ENCODE measurements around the gene SEMA3F. TPM values are rescaled to one million over a fixed set of nuclear protein-coding genes. Genes with fewer than 3 reads are reported as not detected.

Gene SEMA3F
- total and polyA plus RNA-seq, 10 of the 15 experiments (the other 5 are each of a cell fraction or from before 2014, with no cell fraction given): 0.08 to 0.28 (median 0.12) TPM; not detected in 6

GRCh38 chr3:50210176-50210509 lies 55.0 kb downstream of the SEMA3F start:
- no peaks in the 10 kb centered on the region for H3K36me3 ChIP-seq (ENCODE audit: control insufficient read depth in 2 of 2, insufficient read depth in 2 of 2, low read length in 1 of 2)
- DNase-seq (ENCODE audit: low read depth, low spot score) (no peak), FAIRE-seq (no peak), ATAC-seq (no peak)
- in situ Hi-C loops (cut with MboI): no loop called here
- no peaks in the 10 kb centered on the region for H3K4me1 ChIP-seq (ENCODE audit: control insufficient read depth, insufficient read depth, low read length)
- H3K4me3 ChIP-seq: no peak overlapping the region
- ChIA-PET CTCF (interaction anchor here (0.9 to 2.1 kb wide), 2 partner anchors 16 kb away, joined by 3 to 8 read pairs; no protein-coding TSS in a partner anchor), RAD21 (ENCODE audit: unreplicated experiment) (interaction anchor here (0.7 kb wide), 1 partner anchor 15 kb away, joined by 3 read pairs; no protein-coding TSS in a partner anchor), SMC1A (ENCODE audit: uncharacterized antibody, unreplicated experiment) (no interaction called here), POLR2A (interaction anchor here (1.1 to 1.4 kb wide), 2 partner anchors 8 to 26 kb away, joined by 3 read pairs; partner anchors contain the start of gene GNAI2)
- H2AFZ ChIP-seq (ENCODE audit: control insufficient read depth, low read depth, low read length): no peak overlapping the region
- no peaks in the 10 kb centered on the region for H3K9me3 ChIP-seq (replicated peaks; ENCODE audit: control insufficient read depth, insufficient read depth, low read length)
- intact Hi-C loops (cut with micrococcal nuclease; ENCODE audit: unreplicated experiment): no loop called here
- peaks cover 9 to 10% of the 10 kb centered on the region in 2 experiments for H3K27me3 ChIP-seq (replicated peaks in 1 of 2; ENCODE audit: control insufficient read depth in 2 of 2, insufficient read depth in 2 of 2, low read length in 1 of 2)
- TF ChIP-seq CHD1 (IDR thresholded peaks at IDR 0.05; ENCODE audit: low read depth, low read length) (no peak), HCFC1 (IDR thresholded peaks at IDR 0.05; ENCODE audit: low read length) (no peak), ZNF207 (IDR thresholded peaks at IDR 0.05; ENCODE audit: borderline replicate concordance) (no peak)
- no peaks in the 10 kb centered on the region for H3K79me2 ChIP-seq (ENCODE audit: control insufficient read depth, insufficient read depth, low read length)
- H3K9ac ChIP-seq (ENCODE audit: control insufficient read depth, insufficient read depth, low read length): no peak overlapping the region
- no peaks in the 10 kb centered on the region for H4K20me1 ChIP-seq (ENCODE audit: control insufficient read depth, insufficient read depth)
- BruUV-seq (replicated peaks): no TSS peak
- WGBS (ENCODE audit: insufficient coverage, insufficient replicate concordance, low lambda C conversion rate, missing lambda C conversion rate): 3% methylated on average over 5 of the region's 5 CpGs
- no peak overlapping the region for H3K27ac ChIP-seq (ENCODE audit: control insufficient read depth, insufficient read depth)
- H3K4me2 ChIP-seq (ENCODE audit: control insufficient read depth, insufficient read depth): no peak overlapping the region

DNA sequence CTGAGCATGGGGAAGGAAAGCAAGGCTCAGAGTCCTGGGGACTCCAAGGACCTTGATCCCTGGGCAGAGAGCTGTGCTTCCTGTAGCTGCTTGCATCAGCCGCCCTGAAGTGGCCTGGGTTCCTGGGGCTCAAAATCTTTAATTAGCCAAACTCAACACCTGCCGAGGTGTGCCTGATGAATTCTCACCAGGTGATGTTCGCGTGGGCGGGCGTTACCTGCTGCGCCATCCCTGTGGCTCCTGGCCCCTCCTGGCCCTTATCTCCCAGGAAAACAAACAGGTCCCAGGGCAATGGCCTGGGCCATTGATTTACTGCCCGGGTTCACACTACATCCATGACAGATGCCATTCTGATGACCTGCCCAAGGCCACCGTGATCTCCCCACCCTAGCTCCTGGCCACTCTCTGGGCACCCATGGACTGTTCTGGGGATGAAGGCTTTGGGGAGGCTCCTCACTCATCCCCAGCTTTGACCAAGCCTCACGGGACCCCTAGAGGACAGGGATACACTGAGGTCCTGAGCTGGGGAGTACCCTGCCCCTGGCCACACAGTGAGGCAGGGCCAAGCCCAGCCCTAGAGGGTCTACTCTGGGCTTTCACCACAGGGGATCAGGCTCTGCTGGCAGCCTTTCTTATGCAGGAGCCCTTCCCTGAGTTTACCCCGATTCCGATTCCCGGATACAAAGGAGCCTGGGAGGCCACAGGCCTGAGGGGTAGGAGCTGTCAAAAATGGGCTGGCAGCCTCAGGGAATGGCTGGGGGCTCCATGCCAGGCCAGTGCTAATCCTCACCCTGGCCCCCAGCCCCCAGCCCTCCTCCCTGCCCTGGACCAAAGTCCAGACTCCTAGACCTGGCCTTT lies 55.6 kb downstream of the SEMA3F start:
- DNase-seq (ENCODE audit: low read depth, low spot score) (no peak), ATAC-seq (no peak), FAIRE-seq (no peak)
- ChIA-PET CTCF (interaction anchor here (0.9 to 2.1 kb wide), 4 partner anchors 11 to 62 kb away, joined by 3 to 8 read pairs (median 4); no protein-coding TSS in a partner anchor), POLR2A (interaction anchor here (1.1 to 1.4 kb wide), 2 partner anchors 9 to 25 kb away, joined by 3 read pairs; partner anchors contain the start of gene GNAI2), SMC1A (ENCODE audit: uncharacterized antibody, unreplicated experiment) (no interaction called here), RAD21 (ENCODE audit: unreplicated experiment) (interaction anchor here (0.7 to 1.4 kb wide), 3 partner anchors 14 to 641 kb away, joined by 3 to 5 read pairs (median 5); no protein-coding TSS in a partner anchor)
- Histone ChIP-seq H3K4me2 (ENCODE audit: control insufficient read depth, insufficient read depth) (no peak overlapping the region), H3K27me3 (replicated peaks in 1 of 2; ENCODE audit: control insufficient read depth in 2 of 2, insufficient read depth in 2 of 2, low read length in 1 of 2) (peaks cover 5 to 9% of the 10 kb centered on the region in 2 experiments), H3K9ac (ENCODE audit: control insufficient read depth, insufficient read depth, low read length) (no peak overlapping the region), H3K79me2 (ENCODE audit: control insufficient read depth, insufficient read depth, low read length) (no peaks in the 10 kb centered on the region), H3K36me3 (ENCODE audit: control insufficient read depth in 2 of 2, insufficient read depth in 2 of 2, low read length in 1 of 2) (no peaks in the 10 kb centered on the region), H3K4me1 (ENCODE audit: control insufficient read depth, insufficient read depth, low read length) (no peaks in the 10 kb centered on the region), H4K20me1 (ENCODE audit: control insufficient read depth, insufficient read depth) (no peaks in the 10 kb centered on the region), H2AFZ (ENCODE audit: control insufficient read depth, low read depth, low read length) (no peak overlapping the region), H3K27ac (ENCODE audit: control insufficient read depth, insufficient read depth) (no peak overlapping the region), H3K9me3 (replicated peaks; ENCODE audit: control insufficient read depth, insufficient read depth, low read length) (no peaks in the 10 kb centered on the region), H3K4me3 (no peak overlapping the region)
- BruUV-seq (replicated peaks): no TSS peak
- 44% methylated on average over 13 of the region's 13 CpGs for WGBS (ENCODE audit: insufficient coverage, insufficient replicate concordance, low lambda C conversion rate, missing lambda C conversion rate)
- intact Hi-C loops (cut with micrococcal nuclease; ENCODE audit: unreplicated experiment): no loop called here
- in situ Hi-C loops (cut with MboI): no loop called here
- no peak for TF ChIP-seq JUNB (IDR thresholded peaks at IDR 0.05)
- TF ChIP-seq, protein P1, sequence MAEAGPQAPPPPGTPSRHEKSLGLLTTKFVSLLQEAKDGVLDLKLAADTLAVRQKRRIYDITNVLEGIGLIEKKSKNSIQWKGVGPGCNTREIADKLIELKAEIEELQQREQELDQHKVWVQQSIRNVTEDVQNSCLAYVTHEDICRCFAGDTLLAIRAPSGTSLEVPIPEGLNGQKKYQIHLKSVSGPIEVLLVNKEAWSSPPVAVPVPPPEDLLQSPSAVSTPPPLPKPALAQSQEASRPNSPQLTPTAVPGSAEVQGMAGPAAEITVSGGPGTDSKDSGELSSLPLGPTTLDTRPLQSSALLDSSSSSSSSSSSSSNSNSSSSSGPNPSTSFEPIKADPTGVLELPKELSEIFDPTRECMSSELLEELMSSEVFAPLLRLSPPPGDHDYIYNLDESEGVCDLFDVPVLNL (IDR thresholded peaks at IDR 0.05; ENCODE audit: low read depth, low read length): no peak
- no peak for TF ChIP-seq SPI1 (IDR thresholded peaks at IDR 0.05; ENCODE audit: borderline replicate concordance, insufficient read depth, low read depth, low read length)
- TF ChIP-seq, protein P2, sequence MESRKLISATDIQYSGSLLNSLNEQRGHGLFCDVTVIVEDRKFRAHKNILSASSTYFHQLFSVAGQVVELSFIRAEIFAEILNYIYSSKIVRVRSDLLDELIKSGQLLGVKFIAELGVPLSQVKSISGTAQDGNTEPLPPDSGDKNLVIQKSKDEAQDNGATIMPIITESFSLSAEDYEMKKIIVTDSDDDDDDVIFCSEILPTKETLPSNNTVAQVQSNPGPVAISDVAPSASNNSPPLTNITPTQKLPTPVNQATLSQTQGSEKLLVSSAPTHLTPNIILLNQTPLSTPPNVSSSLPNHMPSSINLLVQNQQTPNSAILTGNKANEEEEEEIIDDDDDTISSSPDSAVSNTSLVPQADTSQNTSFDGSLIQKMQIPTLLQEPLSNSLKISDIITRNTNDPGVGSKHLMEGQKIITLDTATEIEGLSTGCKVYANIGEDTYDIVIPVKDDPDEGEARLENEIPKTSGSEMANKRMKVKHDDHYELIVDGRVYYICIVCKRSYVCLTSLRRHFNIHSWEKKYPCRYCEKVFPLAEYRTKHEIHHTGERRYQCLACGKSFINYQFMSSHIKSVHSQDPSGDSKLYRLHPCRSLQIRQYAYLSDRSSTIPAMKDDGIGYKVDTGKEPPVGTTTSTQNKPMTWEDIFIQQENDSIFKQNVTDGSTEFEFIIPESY (IDR thresholded peaks at IDR 0.05): no peak
- TF ChIP-seq YBX1 (IDR thresholded peaks at IDR 0.05): no peak
- TF ChIP-seq ZNF207 (IDR thresholded peaks at IDR 0.05; ENCODE audit: borderline replicate concordance): no peak
- TF ChIP-seq IKZF1 (conservative IDR thresholded peaks at IDR 0.05): no peak
- no peak for TF ChIP-seq CREM (IDR thresholded peaks at IDR 0.05; ENCODE audit: low read depth)
- TF ChIP-seq RCOR1 (conservative IDR thresholded peaks at IDR 0.05; ENCODE audit: low read depth, low read length): no peak
- TF ChIP-seq EED (IDR thresholded peaks at IDR 0.05; ENCODE audit: low read depth): no peak
